DMS53 treated with DMSO at 0.1 percent for 48 hours (cell line): ENCODE data around the gene PKP1.

Experiments
- DNase-seq: peaks from one replicate; lab custom pipeline; 2025; ENCODE audit not compliant: unreplicated experiment; lab: John Stamatoyannopoulos, UW

PKP1 gene

GRCh38 chr1:201307231-201307630 lies 23.9 kb downstream of the PKP1 start:
- DNase-seq = no peak

- DNase-seq = peak; percentile 34
These were observed 24.6 kb downstream of the PKP1 start for GRCh38 chr1:201307760-201308499.

- peak; percentile 95 for DNase-seq
These were observed 26.1 kb downstream of the PKP1 start for GRCh38 chr1:201309416-201309815.

- no peak for DNase-seq
These were observed 27.1 kb downstream of the PKP1 start for GRCh38 chr1:201310251-201310985.

GRCh38 chr1:201310986-201311355 lies 27.7 kb downstream of the PKP1 start:
- no peak for DNase-seq

GRCh38 chr1:201311356-201312011 lies 28.2 kb downstream of the PKP1 start:
- no peak for DNase-seq

GRCh38 chr1:201312298-201312697 lies 29.0 kb downstream of the PKP1 start:
- no peak for DNase-seq

GRCh38 chr1:201313086-201313485 lies 29.8 kb downstream of the PKP1 start:
- DNase-seq = no peak

GRCh38 chr1:201316556-201316955 lies 33.2 kb downstream of the PKP1 start:
- DNase-seq = no peak

- DNase-seq = no peak
These were observed 34.2 kb downstream of the PKP1 start for GRCh38 chr1:201317551-201317950.

- DNase-seq = no peak
These were observed 35.4 kb downstream of the PKP1 start for GRCh38 chr1:201318504-201319340.

GRCh38 chr1:201319631-201320030 lies 36.3 kb downstream of the PKP1 start:
- no peak for DNase-seq

GRCh38 chr1:201320168-201320788 lies 37.0 kb downstream of the PKP1 start:
- DNase-seq = no peak

GRCh38 chr1:201321826-201322390 lies 38.6 kb downstream of the PKP1 start:
- no peak for DNase-seq

GRCh38 chr1:201322653-201323510 lies 39.6 kb downstream of the PKP1 start:
- DNase-seq = no peak

- DNase-seq = no peak
These were observed 41.0 kb downstream of the PKP1 start for GRCh38 chr1:201324306-201324705.

GRCh38 chr1:201324821-201325677 lies 41.7 kb downstream of the PKP1 start:
- no peak for DNase-seq

GRCh38 chr1:201325678-201326060 lies 42.4 kb downstream of the PKP1 start:
- DNase-seq = no peak

- no peak for DNase-seq
These were observed 43.4 kb downstream of the PKP1 start for GRCh38 chr1:201326710-201327109.
